ENCODE results near the gene SPRR1B. TPM values are rescaled to one million over a fixed set of nuclear protein-coding genes. Genes with fewer than 3 reads are reported as not detected.

SPRR1B gene
- total and polyA plus RNA-seq, 7 donors = 0.23 TPM; not detected in 6

GRCh38 chr1:152993186-152993585 is 37.8 kb upstream of the SPRR1B start:
- 73 to 76% (median 74%) methylated on average over 6 of the region's 6 CpGs for WGBS, 3 donors
- no peak overlapping the region for H3K27ac ChIP-seq
- no peak overlapping the region for H3K4me3 ChIP-seq
- intact Hi-C loops (cut with DNase I) = no loop called here
- DNase-seq (no peak), ATAC-seq (no peak)
- no peaks in the 10 kb centered on the region for H3K36me3 ChIP-seq (ENCODE audit: insufficient read depth in 1 of 2, low read depth in 1 of 2)
- no peaks in the 10 kb centered on the region for H3K9me3 ChIP-seq
- H3K4me1 ChIP-seq = no peaks in the 10 kb centered on the region
- no peaks in the 10 kb centered on the region for H3K27me3 ChIP-seq (ENCODE audit: insufficient read depth in 3 of 3, low read length in 2 of 3)
- TF ChIP-seq CTCF (IDR thresholded peaks at IDR 0.05) = no peak

GRCh38 chr1:152995842-152996241 is 35.2 kb upstream of the SPRR1B start:
- intact Hi-C loops (cut with DNase I) = no loop called here
- DNase-seq (no peak), ATAC-seq (no peak)
- no peaks in the 10 kb centered on the region for H3K27me3 ChIP-seq (ENCODE audit: insufficient read depth in 3 of 3, low read length in 2 of 3)
- H3K36me3 ChIP-seq (ENCODE audit: insufficient read depth in 1 of 2, low read depth in 1 of 2) = no peaks in the 10 kb centered on the region
- H3K4me1 ChIP-seq = no peaks in the 10 kb centered on the region
- no peak for TF ChIP-seq CTCF (IDR thresholded peaks at IDR 0.05)
- WGBS, 3 donors = 0 to 44% (median 39%) methylated on average over 1 of the region's 1 CpG
- no peak overlapping the region for H3K4me3 ChIP-seq
- no peaks in the 10 kb centered on the region for H3K9me3 ChIP-seq
- no peak overlapping the region for H3K27ac ChIP-seq

- no peaks in the 10 kb centered on the region for H3K9me3 ChIP-seq
- ATAC-seq (no peak), DNase-seq (no peak)
- TF ChIP-seq CTCF (IDR thresholded peaks at IDR 0.05) = no peak
- no peaks in the 10 kb centered on the region for H3K4me1 ChIP-seq
- no peaks in the 10 kb centered on the region for H3K36me3 ChIP-seq (ENCODE audit: insufficient read depth in 1 of 2, low read depth in 1 of 2)
- no peak overlapping the region for H3K27ac ChIP-seq
- no peak overlapping the region for H3K4me3 ChIP-seq
- 9 to 13% (median 12%) methylated on average over 5 of the region's 5 CpGs for WGBS, 3 donors
- no peaks in the 10 kb centered on the region for H3K27me3 ChIP-seq (ENCODE audit: insufficient read depth in 3 of 3, low read length in 2 of 3)
- intact Hi-C loops (cut with DNase I) = no loop called here
Observed at GRCh38 chr1:152996633-152997400, 34.2 kb upstream of the SPRR1B start.

GRCh38 chr1:152997901-152998300 is 33.1 kb upstream of the SPRR1B start:
- DNase-seq (no peak), ATAC-seq (no peak)
- TF ChIP-seq CTCF (IDR thresholded peaks at IDR 0.05) = no peak
- Histone ChIP-seq H3K27me3 (ENCODE audit: insufficient read depth in 3 of 3, low read length in 2 of 3) (no peaks in the 10 kb centered on the region), H3K9me3 (no peaks in the 10 kb centered on the region), H3K36me3 (ENCODE audit: insufficient read depth in 1 of 2, low read depth in 1 of 2) (no peaks in the 10 kb centered on the region), H3K4me1 (no peaks in the 10 kb centered on the region), H3K4me3 (no peak overlapping the region), H3K27ac (no peak overlapping the region)
- intact Hi-C loops (cut with DNase I) = no loop called here
- 14 to 26% (median 21%) methylated on average over 7 of the region's 7 CpGs for WGBS, 3 donors

- no peak for DNase-seq
- H3K27ac ChIP-seq = no peak overlapping the region
- H3K4me3 ChIP-seq = no peak overlapping the region
- 86 to 92% (median 90%) methylated on average over 4 of the region's 4 CpGs for WGBS, 3 donors
- H3K4me1 ChIP-seq = no peaks in the 10 kb centered on the region
- intact Hi-C loops (cut with DNase I) = no loop called here
- H3K9me3 ChIP-seq = no peaks in the 10 kb centered on the region
- H3K27me3 ChIP-seq (ENCODE audit: insufficient read depth in 3 of 3, low read length in 2 of 3) = no peaks in the 10 kb centered on the region
- ATAC-seq = no peak
- H3K36me3 ChIP-seq (ENCODE audit: insufficient read depth in 1 of 2, low read depth in 1 of 2) = no peaks in the 10 kb centered on the region
- TF ChIP-seq CTCF (IDR thresholded peaks at IDR 0.05) = no peak
Observed at GRCh38 chr1:152998476-152998875, 32.5 kb upstream of the SPRR1B start.

Data from psoas muscle (tissue), 8 donors.